HG03108 (cell line): Measurements from ENCODE around the gene BLOC1S3.

Experiments used
- ATAC-seq: cut with Tn5 transposase; IDR thresholded peaks from one replicate; pipeline ENCODE4 v1.9.1; 2021; ENCODE audit warnings: moderate library complexity; ENCODE audit not compliant: unreplicated experiment

Gene BLOC1S3

GRCh38 chr19:45179072-45179891 is 698 bp downstream of the BLOC1S3 start:
- no peak for ATAC-seq

GRCh38 chr19:45179892-45180370 is 1.3 kb downstream of the BLOC1S3 start:
- ATAC-seq: no peak

GRCh38 chr19:45180936-45181335 is 2.4 kb downstream of the BLOC1S3 start:
- ATAC-seq: no peak

- ATAC-seq: no peak
Observed at GRCh38 chr19:45182758-45183157, 4.2 kb downstream of the BLOC1S3 start.

GRCh38 chr19:45184115-45184514 is 5.5 kb downstream of the BLOC1S3 start:
- ATAC-seq: no peak

- ATAC-seq: no peak
Observed at GRCh38 chr19:45186509-45187334, 8.1 kb downstream of the BLOC1S3 start.

GRCh38 chr19:45187421-45188100 is 9.0 kb downstream of the BLOC1S3 start:
- no peak for ATAC-seq

GRCh38 chr19:45189971-45190370 is 11.4 kb downstream of the BLOC1S3 start:
- ATAC-seq: no peak

- ATAC-seq: no peak
Observed at GRCh38 chr19:45191375-45191774, 12.8 kb downstream of the BLOC1S3 start.

GRCh38 chr19:45195764-45196163 is 17.2 kb downstream of the BLOC1S3 start:
- ATAC-seq: no peak

- ATAC-seq: no peak
Observed at GRCh38 chr19:45200568-45200967, 22.0 kb downstream of the BLOC1S3 start.

- no peak for ATAC-seq
Observed at GRCh38 chr19:45202637-45203036, 24.1 kb downstream of the BLOC1S3 start.

GRCh38 chr19:45205810-45206209 is 27.2 kb downstream of the BLOC1S3 start:
- no peak for ATAC-seq

- no peak for ATAC-seq
Observed at GRCh38 chr19:45206328-45206727, 27.7 kb downstream of the BLOC1S3 start.

- ATAC-seq: no peak
Observed at GRCh38 chr19:45211751-45212381, 33.3 kb downstream of the BLOC1S3 start.

- no peak for ATAC-seq
Observed at GRCh38 chr19:45213031-45213430, 34.4 kb downstream of the BLOC1S3 start.

GRCh38 chr19:45215391-45216191 is 37.0 kb downstream of the BLOC1S3 start:
- no peak for ATAC-seq

GRCh38 chr19:45216667-45217066 is 38.1 kb downstream of the BLOC1S3 start:
- no peak for ATAC-seq

- ATAC-seq: no peak
Observed at GRCh38 chr19:45217193-45217956, 38.8 kb downstream of the BLOC1S3 start.
